BJ (cell line): ENCODE measurements around the gene KCNQ1. TPM values are rescaled to one million over a fixed set of nuclear protein-coding genes. Genes with fewer than 3 reads are reported as not detected.

Source experiments
- CTCF ChIA-PET: fragments of 350-600 bp; formaldehyde crosslinking; extraction: SDS; loops from one replicate; lab custom pipeline; 2021; ENCODE audit warnings: antibody characterized with exemption, inconsistent platforms; lab: Yijun Ruan, JAX
- POLR2A ChIA-PET: fragments of 300-600 bp; sonication (Branson Sonifier 250); formaldehyde crosslinking; extraction: SDS; loops from one replicate; lab custom pipeline; 2021; ENCODE audit warnings: antibody characterized with exemption; lab: Charles Lee
- DNase-seq: peaks from one replicate; pipeline ENCODE4 v3.0.0-alpha.2; 2011; ENCODE audit warnings: low read depth
- H3K27me3 ChIP-seq: 2 replicates; pipeline ENCODE4 v1.6.0; 2011; ENCODE audit warnings: low read length; ENCODE audit not compliant: control insufficient read depth, insufficient read depth
- H3K36me3 ChIP-seq: 2 replicates; pipeline ENCODE4 v1.5.1; 2011; ENCODE audit warnings: low read length; ENCODE audit not compliant: control insufficient read depth, insufficient read depth
- H3K4me3 ChIP-seq: 2 replicates; pipeline ENCODE4 v1.5.1; 2011; ENCODE audit warnings: low read depth, mild to moderate bottlenecking, control low read depth, low read length
- polyA plus RNA-seq: library from polyadenylated mRNA; depleted of rRNA; stranded (reverse); fragments of >200 nt; gene quantifications from 2 replicates; pipeline ENCODE4 v1.2.3, GENCODE V29; 2011
- TF ChIP-seq, protein P1 (sequence below): IDR thresholded peaks from 2 replicates; pipeline ENCODE4 v1.5.1; 2011; ENCODE audit warnings: low read depth, mild to moderate bottlenecking, control low read depth, inconsistent platforms, low read length, moderate library complexity; ENCODE audit not compliant: insufficient read depth

Gene KCNQ1
- polyA plus RNA-seq, 1 experiment: not detected

- no peak for DNase-seq
- Histone ChIP-seq H3K27me3 (no peaks in the 10 kb centered on the region), H3K36me3 (peaks cover 2% of the 10 kb centered on the region), H3K4me3 (no peak overlapping the region)
- TF ChIP-seq, protein P1, sequence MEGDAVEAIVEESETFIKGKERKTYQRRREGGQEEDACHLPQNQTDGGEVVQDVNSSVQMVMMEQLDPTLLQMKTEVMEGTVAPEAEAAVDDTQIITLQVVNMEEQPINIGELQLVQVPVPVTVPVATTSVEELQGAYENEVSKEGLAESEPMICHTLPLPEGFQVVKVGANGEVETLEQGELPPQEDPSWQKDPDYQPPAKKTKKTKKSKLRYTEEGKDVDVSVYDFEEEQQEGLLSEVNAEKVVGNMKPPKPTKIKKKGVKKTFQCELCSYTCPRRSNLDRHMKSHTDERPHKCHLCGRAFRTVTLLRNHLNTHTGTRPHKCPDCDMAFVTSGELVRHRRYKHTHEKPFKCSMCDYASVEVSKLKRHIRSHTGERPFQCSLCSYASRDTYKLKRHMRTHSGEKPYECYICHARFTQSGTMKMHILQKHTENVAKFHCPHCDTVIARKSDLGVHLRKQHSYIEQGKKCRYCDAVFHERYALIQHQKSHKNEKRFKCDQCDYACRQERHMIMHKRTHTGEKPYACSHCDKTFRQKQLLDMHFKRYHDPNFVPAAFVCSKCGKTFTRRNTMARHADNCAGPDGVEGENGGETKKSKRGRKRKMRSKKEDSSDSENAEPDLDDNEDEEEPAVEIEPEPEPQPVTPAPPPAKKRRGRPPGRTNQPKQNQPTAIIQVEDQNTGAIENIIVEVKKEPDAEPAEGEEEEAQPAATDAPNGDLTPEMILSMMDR: no peak
- POLR2A ChIA-PET: no interaction called here
- CTCF ChIA-PET: no interaction called here
These were observed 239.0 kb downstream of the KCNQ1 start for GRCh38 chr11:2683806-2684205.

DNA sequence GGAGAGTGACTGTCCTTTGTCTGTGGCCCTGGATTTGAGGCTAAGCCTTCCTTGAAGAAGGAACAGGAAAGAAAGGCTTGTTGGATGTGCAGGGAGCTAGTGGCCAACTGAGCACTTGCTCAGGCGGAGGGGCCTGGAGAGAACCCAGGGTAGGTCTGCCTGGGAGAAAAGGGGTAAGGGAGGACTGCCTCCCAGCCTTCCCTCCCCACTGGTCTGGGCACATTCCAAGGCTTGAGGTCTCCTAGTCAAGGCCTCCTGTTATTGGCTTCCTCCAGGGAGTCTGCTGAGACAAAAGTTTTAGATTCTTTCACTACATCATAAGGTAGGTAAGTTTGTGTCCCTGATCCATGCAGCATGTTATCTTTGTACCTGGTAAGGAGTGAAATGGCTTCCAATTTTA is 239.8 kb downstream of the KCNQ1 start:
- POLR2A ChIA-PET: no interaction called here
- DNase-seq: no peak

DNA sequence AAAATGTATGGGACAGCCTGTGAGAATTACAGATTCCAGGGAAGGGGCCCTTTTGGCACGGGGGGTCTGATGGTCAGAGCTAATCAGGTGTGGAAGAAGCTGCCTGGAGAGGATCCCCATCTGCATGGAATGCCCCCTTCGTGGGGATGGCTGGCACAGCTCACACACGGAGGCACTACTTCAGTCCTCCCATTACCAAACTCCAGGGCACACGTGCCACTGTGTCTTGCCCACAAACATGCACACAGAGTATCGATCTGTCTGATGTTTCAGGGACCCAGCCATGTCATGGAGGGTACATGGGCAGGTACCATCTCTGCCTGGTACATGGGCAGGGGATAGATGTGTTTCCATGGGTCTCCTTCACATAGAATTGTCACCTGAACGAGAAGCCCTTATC is 240.2 kb downstream of the KCNQ1 start:
- Histone ChIP-seq H3K36me3 (peaks cover 2% of the 10 kb centered on the region), H3K4me3 (no peak overlapping the region), H3K27me3 (no peaks in the 10 kb centered on the region)
- ChIA-PET CTCF (no interaction called here), POLR2A (no interaction called here)
- TF ChIP-seq, protein P1: no peak
- DNase-seq: no peak

More for the DNA sequence above, 239.8 kb downstream of the KCNQ1 start:
- no peak overlapping the region for H3K4me3 ChIP-seq
- H3K27me3 ChIP-seq: no peaks in the 10 kb centered on the region
- TF ChIP-seq, protein P1: no peak
- CTCF ChIA-PET: no interaction called here
- peaks cover 2% of the 10 kb centered on the region for H3K36me3 ChIP-seq

GRCh38 chr11:2685566-2686359 is 241.0 kb downstream of the KCNQ1 start:
- ChIA-PET CTCF (interaction anchor here (1.2 kb wide), 1 partner anchor 199 kb away, joined by 3 read pairs; the partner anchor contains the start of gene CDKN1C), POLR2A (no interaction called here)
- no peak for DNase-seq
- TF ChIP-seq, protein P1: no peak
- Histone ChIP-seq H3K4me3 (no peak overlapping the region), H3K27me3 (no peaks in the 10 kb centered on the region), H3K36me3 (peaks cover 2% of the 10 kb centered on the region)

DNA sequence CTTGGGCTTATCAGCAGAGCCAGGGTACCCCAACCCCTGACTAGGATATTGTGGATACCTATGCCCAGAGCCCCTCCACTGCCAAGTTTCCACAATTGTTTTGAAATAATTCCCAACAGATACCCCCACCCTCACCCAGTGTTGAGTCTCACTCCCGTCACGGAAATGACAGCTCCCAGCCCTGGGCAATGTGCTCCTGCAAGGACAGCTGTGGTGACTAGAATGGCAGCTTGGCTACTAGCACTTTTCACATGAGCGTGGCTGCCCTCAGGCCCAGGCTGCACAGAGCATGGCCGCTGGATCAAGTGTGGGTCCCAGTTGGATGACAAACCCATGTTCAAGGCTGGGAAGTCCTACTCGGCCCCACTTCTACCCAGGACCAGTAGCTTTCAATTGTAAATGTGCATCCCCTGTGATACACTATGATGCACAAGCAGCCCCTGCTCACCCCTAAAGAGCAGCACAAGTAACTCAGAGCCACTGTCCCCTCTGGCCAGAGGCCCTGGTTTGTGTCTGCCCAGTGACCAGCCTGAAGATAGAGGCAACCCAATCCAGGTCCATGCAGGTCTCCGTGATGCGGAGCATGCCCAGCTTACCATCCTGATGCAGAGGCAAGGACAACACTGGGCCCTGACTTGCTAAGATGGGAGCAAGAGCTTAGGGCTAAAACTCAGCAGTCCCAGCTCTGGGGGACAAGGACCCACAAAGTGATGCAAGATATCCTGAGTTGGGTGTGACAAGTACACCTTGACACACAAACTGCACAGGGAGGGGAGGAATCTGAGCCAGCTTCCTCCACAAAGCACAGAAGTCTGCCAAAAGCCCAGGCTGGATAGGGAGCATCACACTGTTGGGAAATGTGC is 241.8 kb downstream of the KCNQ1 start:
- POLR2A ChIA-PET: no interaction called here
- H3K36me3 ChIP-seq: peaks cover 2% of the 10 kb centered on the region
- CTCF ChIA-PET: interaction anchor here (1.2 kb wide), 1 partner anchor 198 kb away, joined by 3 read pairs; the partner anchor contains the start of gene CDKN1C

More for the DNA sequence above, 241.8 kb downstream of the KCNQ1 start:
- H3K4me3 ChIP-seq: no peak overlapping the region
- no peak for DNase-seq
- TF ChIP-seq, protein P1: no peak
- no peaks in the 10 kb centered on the region for H3K27me3 ChIP-seq
